IPS DF 6.9 (cell line): ENCODE measurements around the gene POLN.

Experiments
- DNase-seq: peaks from one replicate; pipeline ENCODE4 v3.0.0-alpha.2; 2013; ENCODE audit warnings: low read depth, low spot score
- H3K27ac ChIP-seq: one replicate; pipeline ENCODE4 v1.5.1; 2013; ENCODE audit warnings: low read length, control low read depth
- H3K27me3 ChIP-seq: 2 replicates; pipeline ENCODE4 v1.6.1; 2013; ENCODE audit warnings: mild to moderate bottlenecking, low read length; ENCODE audit not compliant: control insufficient read depth, insufficient read depth
- H3K36me3 ChIP-seq: 2 replicates; pipeline ENCODE4 v1.6.1; 2013; ENCODE audit warnings: low read length; ENCODE audit not compliant: control insufficient read depth, insufficient read depth
- H3K4me1 ChIP-seq: 2 replicates; pipeline ENCODE4 v1.6.1; 2013; ENCODE audit warnings: low read length; ENCODE audit not compliant: control insufficient read depth, insufficient read depth
- H3K4me3 ChIP-seq: 2 replicates; pipeline ENCODE4 v1.5.1; 2013; ENCODE audit warnings: mild to moderate bottlenecking, low read length
- H3K9me3 ChIP-seq: 2 replicates; pipeline ENCODE4 v1.6.1; 2013; ENCODE audit warnings: low read length, inconsistent platforms; ENCODE audit not compliant: control insufficient read depth, insufficient read depth
- WGBS: extraction: QIAGEN DNeasy Blood & Tissue Kit; methylation state at CpG from one replicate; pipeline ENCODE4 v1.1.7; 2013; ENCODE audit warnings: mixed read lengths, missing lambda C conversion rate; ENCODE audit not compliant: insufficient read length, insufficient coverage; 5-methylcytosine and 5-hydroxymethylcytosine counted together

The POLN gene

DNA sequence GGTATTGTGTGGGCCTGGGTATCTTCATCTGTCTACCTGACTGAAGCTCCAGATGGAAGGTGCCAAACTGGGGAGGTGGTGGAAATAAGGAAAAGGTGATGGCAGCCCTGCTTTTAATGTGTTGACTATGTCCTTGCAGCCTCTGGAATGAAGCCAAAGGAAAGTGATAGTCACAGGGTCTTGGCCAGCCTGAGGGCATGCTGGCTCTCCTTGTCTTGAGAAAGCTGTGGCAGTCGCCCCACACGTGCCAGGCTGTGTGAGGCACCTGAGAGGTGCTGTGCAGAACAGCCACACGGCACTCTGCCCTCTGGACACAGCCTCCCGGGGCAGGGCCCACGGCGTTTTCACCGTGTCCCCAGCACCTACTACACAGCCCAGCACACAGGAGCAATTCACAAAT lies 105.2 kb downstream of the POLN start:
- Histone ChIP-seq H3K4me3 (no peak overlapping the region), H3K27me3 (peaks cover 17% of the 10 kb centered on the region), H3K36me3 (no peaks in the 10 kb centered on the region), H3K27ac (no peak overlapping the region), H3K9me3 (no peaks in the 10 kb centered on the region), H3K4me1 (no peaks in the 10 kb centered on the region)
- no CpG with 5 or more reads among the region's 7 CpGs for WGBS
- no peak for DNase-seq

DNA sequence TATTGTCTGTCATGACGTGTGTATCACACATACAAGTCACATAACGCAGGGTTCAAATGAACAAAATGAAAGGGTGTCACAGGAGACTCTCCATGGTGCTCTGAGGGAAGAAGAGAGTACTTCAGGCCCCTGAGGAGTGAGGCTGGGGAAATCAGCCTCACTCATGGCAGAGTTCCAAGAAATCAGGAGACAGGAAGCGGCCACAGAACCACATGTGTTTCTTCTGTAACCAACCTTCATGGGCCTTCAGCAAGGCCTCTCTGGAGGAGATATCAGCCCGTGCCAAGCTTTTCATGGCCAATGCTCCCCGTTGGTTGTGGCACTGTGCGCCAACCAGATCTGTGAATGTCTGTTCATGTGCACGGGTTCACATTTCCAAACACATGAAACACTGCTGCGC lies 106.8 kb downstream of the POLN start:
- no peaks in the 10 kb centered on the region for H3K9me3 ChIP-seq
- no peak for DNase-seq
- H3K36me3 ChIP-seq = no peaks in the 10 kb centered on the region
- no peak overlapping the region for H3K4me3 ChIP-seq
- WGBS = no CpG with 5 or more reads among the region's 8 CpGs
- no peak overlapping the region for H3K27ac ChIP-seq
- H3K27me3 ChIP-seq = peaks cover 4% of the 10 kb centered on the region
- no peaks in the 10 kb centered on the region for H3K4me1 ChIP-seq

DNA sequence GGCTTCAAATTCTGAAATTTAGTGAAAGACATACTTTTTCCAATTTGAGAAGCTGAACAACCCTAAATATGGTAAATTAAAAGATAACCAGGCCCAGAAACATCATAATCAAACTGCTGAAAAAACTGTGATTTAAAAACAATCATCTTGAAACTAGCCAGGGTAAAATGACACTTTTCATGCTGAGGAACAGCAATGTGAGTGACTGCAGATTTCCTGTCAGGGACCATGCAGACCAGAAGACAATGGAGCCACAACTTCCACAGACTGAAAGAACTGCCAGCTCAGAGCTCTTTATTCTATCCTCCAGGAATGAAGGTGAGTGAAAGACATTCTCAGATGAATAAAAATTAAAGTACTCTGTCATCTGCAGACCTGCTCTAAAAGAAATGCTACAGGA lies 109.5 kb downstream of the POLN start:
- Histone ChIP-seq H3K36me3 (no peaks in the 10 kb centered on the region), H3K27ac (no peak overlapping the region), H3K4me1 (no peaks in the 10 kb centered on the region), H3K27me3 (no peaks in the 10 kb centered on the region; the same call in 1 of the 2 replicates), H3K9me3 (no peaks in the 10 kb centered on the region), H3K4me3 (no peak overlapping the region)
- DNase-seq = no peak

DNA sequence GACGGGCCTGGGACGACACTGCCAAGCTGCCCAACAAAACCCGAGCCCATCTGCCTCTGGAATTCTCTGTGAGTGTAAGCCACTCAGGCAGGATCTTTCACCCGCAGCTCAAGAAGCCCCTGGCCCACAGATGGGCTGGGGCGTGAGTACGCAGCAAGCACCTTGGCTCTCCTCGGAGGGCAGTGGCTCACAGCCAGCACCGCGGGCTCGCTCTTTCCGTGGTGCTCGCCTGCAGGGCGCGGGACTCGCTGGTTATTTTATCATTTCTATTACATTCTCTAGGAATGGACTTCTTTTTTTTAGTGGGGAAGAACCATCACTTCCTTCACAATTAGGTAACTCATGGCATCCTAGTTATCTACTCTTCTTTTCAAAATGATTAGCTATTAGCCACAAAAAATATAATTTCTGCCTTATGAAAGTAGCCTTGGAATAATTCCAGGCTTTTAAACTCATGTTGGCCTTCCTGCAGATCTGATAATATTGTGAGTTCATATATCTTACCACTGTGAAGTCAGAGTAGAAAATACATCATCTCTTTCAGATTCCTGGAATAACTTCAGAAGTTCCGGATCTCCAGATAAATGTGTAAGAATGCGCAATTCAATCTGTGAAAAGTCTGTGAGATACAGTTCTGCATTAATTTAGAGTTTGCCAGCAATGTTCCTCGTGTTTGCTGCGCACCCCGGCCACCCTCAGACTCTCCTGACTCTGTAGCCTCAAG lies 114.2 kb downstream of the POLN start:
- DNase-seq = no peak
- Histone ChIP-seq H3K27ac (no peak overlapping the region), H3K9me3 (no peaks in the 10 kb centered on the region), H3K4me1 (no peaks in the 10 kb centered on the region; the same call in 1 of the 2 replicates), H3K36me3 (no peaks in the 10 kb centered on the region), H3K4me3 (no peak overlapping the region), H3K27me3 (no peaks in the 10 kb centered on the region)
- no CpG with 5 or more reads among the region's 20 CpGs for WGBS

DNA sequence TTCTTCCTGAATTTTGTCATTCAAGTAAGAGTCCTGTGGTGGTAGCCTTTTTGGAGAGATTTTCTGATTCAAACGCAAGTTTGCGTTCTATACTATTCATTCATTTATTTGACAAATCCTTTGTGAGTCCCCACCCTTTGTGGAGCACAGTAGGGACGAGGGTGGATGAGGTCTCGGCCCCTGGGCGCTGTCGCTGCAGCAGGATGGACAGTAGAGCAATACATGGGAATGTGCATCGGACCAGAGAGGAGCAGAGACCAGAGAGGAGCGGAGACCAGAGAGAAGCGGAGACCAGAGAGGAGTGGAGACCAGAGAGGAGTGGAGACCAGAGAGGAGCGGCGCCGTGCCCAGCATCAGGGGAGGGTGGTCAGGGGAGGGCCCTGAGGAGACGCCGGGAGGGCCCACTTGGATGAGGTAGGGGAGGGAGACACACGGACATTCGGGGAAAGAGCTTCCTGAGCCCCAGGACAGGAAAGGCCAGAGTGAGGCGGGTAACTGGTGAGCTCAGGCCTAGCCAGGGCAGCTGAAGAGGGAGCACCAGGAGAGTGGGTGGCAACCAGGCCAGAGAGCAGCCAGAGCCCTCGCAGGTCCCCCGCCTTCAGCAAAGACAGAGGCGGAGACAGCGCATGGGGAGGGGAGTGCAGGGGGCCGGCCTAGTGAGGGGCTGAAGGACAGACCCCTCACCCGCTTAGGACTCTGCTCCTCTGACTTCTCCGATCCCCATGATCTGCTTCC lies 115.4 kb downstream of the POLN start:
- Histone ChIP-seq H3K36me3 (no peaks in the 10 kb centered on the region), H3K4me1 (no peaks in the 10 kb centered on the region; the same call in 1 of the 2 replicates), H3K4me3 (no peak overlapping the region), H3K9me3 (no peaks in the 10 kb centered on the region), H3K27me3 (no peaks in the 10 kb centered on the region), H3K27ac (no peak overlapping the region)
- no CpG with 5 or more reads among the region's 24 CpGs for WGBS
- DNase-seq = no peak

DNA sequence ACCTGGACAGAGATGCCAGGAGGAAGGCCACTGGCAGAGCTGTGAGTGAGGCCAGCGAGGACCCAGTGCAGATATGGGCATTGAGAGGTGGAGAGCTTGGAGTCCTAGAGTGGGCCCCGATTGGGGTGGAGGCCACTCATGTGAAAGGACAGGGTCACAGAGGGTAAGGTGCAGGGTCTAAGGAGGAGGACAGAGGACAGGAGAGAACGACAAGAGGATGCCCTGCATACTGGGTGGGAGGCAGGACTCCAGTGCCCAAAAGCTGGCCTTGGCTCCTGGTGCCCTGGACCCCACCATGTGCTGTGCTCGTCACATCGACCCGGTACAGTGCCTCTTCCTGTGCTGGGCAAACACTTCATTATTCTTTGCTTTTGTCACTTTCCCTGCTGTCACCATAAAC lies 116.1 kb downstream of the POLN start:
- Histone ChIP-seq H3K27me3 (no peaks in the 10 kb centered on the region), H3K36me3 (no peaks in the 10 kb centered on the region), H3K4me3 (no peak overlapping the region), H3K9me3 (no peaks in the 10 kb centered on the region), H3K4me1 (no peaks in the 10 kb centered on the region; the same call in 1 of the 2 replicates), H3K27ac (no peak overlapping the region)
- WGBS = no CpG with 5 or more reads among the region's 6 CpGs
- DNase-seq = no peak

DNA sequence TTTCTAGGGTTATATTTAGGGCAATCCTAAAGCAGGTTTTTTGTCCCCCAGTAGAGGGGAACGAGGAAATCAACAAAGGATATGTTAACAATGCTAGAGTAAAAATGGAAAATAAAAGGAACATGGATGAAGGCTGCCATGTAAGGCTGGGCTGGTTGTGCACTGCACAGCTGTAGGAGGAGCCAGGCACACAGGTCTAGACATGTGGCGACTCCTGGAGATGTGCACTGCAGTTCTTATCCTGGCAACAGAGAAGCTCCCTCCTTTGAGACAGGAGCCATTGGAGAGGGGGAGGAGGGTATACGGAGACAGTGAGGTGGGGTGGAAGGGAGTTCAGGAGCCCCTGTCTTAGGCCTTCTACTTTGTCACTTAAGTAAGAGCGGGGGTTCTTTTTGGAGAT lies 116.9 kb downstream of the POLN start:
- no peak overlapping the region for H3K27ac ChIP-seq
- WGBS = no CpG with 5 or more reads among the region's 4 CpGs
- no peaks in the 10 kb centered on the region for H3K9me3 ChIP-seq
- DNase-seq = no peak
- no peak overlapping the region for H3K4me3 ChIP-seq
- H3K36me3 ChIP-seq = no peaks in the 10 kb centered on the region
- no peaks in the 10 kb centered on the region; the same call in 1 of the 2 replicates for H3K4me1 ChIP-seq
- no peaks in the 10 kb centered on the region for H3K27me3 ChIP-seq

DNA sequence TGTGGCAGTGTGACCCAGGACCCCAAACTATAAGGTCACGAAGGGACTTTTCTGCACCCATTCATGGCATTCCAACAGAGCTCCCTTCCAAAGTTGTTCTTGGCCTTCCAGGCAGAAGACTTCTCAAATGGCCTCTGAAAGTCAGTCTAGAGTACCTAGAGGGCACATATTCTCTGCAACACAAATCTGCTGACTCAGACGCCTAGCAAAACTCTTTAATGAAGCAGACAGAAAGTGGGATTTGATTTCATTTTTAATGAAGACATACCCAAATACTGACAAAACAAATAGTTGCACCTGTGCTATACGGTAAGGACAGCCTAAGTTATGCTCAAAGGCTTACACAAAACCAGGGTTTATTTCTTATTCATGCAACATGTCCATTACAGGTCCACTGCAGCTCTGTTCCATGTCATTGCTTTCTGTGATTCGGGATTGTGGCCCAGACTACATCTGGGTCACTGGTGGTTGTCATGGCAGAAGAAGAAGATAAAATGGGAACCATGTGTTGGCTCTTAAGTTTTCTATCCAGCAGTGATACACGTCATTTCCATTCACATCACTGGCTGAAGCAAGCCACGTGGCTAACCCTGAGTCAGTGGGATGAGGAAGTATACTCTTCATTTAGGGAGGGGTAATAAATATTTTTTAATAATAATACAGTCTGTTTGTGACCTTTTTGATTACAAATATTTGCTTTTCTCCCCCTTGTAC lies 125.1 kb downstream of the POLN start:
- H3K36me3 ChIP-seq = no peaks in the 10 kb centered on the region
- no peak for DNase-seq
- no peaks in the 10 kb centered on the region for H3K4me1 ChIP-seq
- WGBS = no CpG with 5 or more reads among the region's 6 CpGs
- H3K27ac ChIP-seq = no peak overlapping the region
- H3K4me3 ChIP-seq = no peak overlapping the region
- H3K27me3 ChIP-seq = no peaks in the 10 kb centered on the region
- no peaks in the 10 kb centered on the region for H3K9me3 ChIP-seq

DNA sequence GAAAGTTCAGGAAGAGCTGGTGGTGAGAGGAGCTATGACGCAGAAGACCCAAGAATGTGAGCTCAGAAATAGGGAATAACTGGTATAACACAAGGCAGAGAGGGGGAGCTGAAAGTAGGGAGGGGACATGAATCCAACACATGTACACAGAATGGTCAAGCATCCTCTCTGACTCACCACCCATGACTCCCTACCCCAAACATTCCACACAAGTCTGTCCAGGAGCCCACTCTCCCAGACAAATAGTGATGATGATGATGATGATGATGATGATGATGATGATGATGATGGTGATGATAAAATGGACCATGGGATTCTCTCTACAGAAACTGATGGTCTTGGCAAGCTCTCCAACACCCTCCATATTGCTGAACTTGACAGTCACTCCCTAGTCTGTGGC lies 136.4 kb downstream of the POLN start:
- H3K4me3 ChIP-seq = no peak overlapping the region
- WGBS = no CpG with 5 or more reads among the region's 1 CpG
- H3K36me3 ChIP-seq = no peaks in the 10 kb centered on the region
- DNase-seq = no peak
- peaks cover 1% of the 10 kb centered on the region; the same call in 1 of the 2 replicates for H3K9me3 ChIP-seq
- H3K4me1 ChIP-seq = no peaks in the 10 kb centered on the region
- H3K27me3 ChIP-seq = no peaks in the 10 kb centered on the region
- H3K27ac ChIP-seq = no peak overlapping the region

DNA sequence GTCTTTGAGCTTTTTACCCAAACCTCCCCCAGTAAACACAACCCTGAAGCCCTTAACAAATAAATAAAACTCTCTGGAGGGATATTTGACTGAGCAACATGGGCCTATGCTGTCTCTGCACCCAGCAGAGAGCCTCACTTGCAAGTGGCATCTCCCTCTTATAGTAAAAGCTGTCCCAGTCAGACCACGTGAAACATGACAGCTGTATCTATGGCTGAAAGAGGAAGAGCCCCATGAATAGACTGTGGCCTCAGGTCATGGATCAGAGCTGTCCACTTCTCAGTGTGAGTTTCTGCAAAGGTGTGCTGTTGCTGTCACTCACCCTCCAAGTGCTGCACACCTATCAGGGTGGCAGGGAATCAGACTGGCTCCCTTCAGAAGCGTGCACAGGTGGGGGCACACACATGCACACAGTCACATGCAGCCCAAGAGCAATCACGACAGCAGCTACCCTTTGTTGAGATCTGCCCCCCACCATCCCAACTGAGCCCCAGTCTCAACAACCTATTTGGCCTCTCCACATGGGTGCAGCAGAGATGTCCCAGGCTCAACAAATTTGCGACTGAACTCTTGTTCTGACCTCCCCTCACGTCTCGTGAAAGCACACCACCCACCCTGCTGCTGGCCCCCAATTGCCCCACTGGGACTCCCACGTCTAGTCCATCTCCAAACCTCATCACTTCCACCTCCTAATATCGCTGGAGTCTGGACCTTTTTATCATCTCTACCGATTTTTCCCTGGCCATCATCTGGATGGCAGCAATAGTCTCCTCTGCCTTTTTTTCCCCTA lies 137.2 kb downstream of the POLN start:
- Histone ChIP-seq H3K4me3 (no peak overlapping the region), H3K4me1 (no peaks in the 10 kb centered on the region), H3K36me3 (no peaks in the 10 kb centered on the region), H3K9me3 (peaks cover 1% of the 10 kb centered on the region; the same call in 1 of the 2 replicates), H3K27ac (no peak overlapping the region), H3K27me3 (no peaks in the 10 kb centered on the region)
- WGBS = no CpG with 5 or more reads among the region's 9 CpGs
- no peak for DNase-seq
